ENCODE measurements around the gene KSR2. TPM values are rescaled to one million over a fixed set of nuclear protein-coding genes. Genes with fewer than 3 reads are reported as not detected.
"Not testable (repeated sequence)": the region's sequence is repeated elsewhere in the genome, so short reads cannot be mapped to it uniquely, and the experiment has no call there.

Gene KSR2
- total RNA-seq, 1 donor from 2014 or later, result not detected

- peaks cover 5% of the 10 kb centered on the region for H3K9me3 Mint-ChIP-seq (ENCODE audit: low read depth)
- no peak overlapping the region for H3K4me3 Mint-ChIP-seq (ENCODE audit: unreplicated experiment)
- no peaks in the 10 kb centered on the region for H3K4me1 Mint-ChIP-seq (ENCODE audit: low read depth)
- DNase-seq (ENCODE audit: low spot score), result no peak
- peak; percentile 77 for TF ChIP-seq CTCF (IDR thresholded peaks at IDR 0.05)
- H3K36me3 Mint-ChIP-seq (ENCODE audit: low read depth), result peaks cover 2% of the 10 kb centered on the region
- no peak overlapping the region for H3K27ac Mint-ChIP-seq (ENCODE audit: unreplicated experiment)
- H3K27me3 Mint-ChIP-seq (ENCODE audit: low read depth), result peaks cover 3% of the 10 kb centered on the region
Observed at GRCh38 chr12:117857632-117858612, 110.9 kb downstream of the KSR2 start.

GRCh38 chr12:117857139-117857538, 111.7 kb downstream of the KSR2 start:
- not testable (repeated sequence) for DNase-seq (ENCODE audit: low spot score); H3K36me3 Mint-ChIP-seq (ENCODE audit: low read depth); H3K4me1 Mint-ChIP-seq (ENCODE audit: low read depth); H3K27ac Mint-ChIP-seq (ENCODE audit: unreplicated experiment); H3K9me3 Mint-ChIP-seq (ENCODE audit: low read depth); H3K4me3 Mint-ChIP-seq (ENCODE audit: unreplicated experiment); H3K27me3 Mint-ChIP-seq (ENCODE audit: low read depth)

- Mint-ChIP-seq H3K9me3 (ENCODE audit: low read depth) (peaks cover 5% of the 10 kb centered on the region), H3K27me3 (ENCODE audit: low read depth) (peaks cover 4% of the 10 kb centered on the region), H3K36me3 (ENCODE audit: low read depth) (peaks cover 2% of the 10 kb centered on the region), H3K27ac (ENCODE audit: unreplicated experiment) (no peak overlapping the region), H3K4me1 (ENCODE audit: low read depth) (peaks cover under 1% of the 10 kb centered on the region), H3K4me3 (ENCODE audit: unreplicated experiment) (no peak overlapping the region)
- TF ChIP-seq CTCF (IDR thresholded peaks at IDR 0.05), result no peak
- DNase-seq (ENCODE audit: low spot score), result no peak
Observed at GRCh38 chr12:117855165-117855564, 113.6 kb downstream of the KSR2 start.

GRCh38 chr12:117854339-117855012, 114.3 kb downstream of the KSR2 start:
- H3K27ac Mint-ChIP-seq (ENCODE audit: unreplicated experiment), result no peak overlapping the region
- H3K4me3 Mint-ChIP-seq (ENCODE audit: unreplicated experiment), result no peak overlapping the region
- H3K36me3 Mint-ChIP-seq (ENCODE audit: low read depth), result peaks cover 2% of the 10 kb centered on the region
- H3K27me3 Mint-ChIP-seq (ENCODE audit: low read depth), result peaks cover 9% of the 10 kb centered on the region
- H3K9me3 Mint-ChIP-seq (ENCODE audit: low read depth), result peaks cover 5% of the 10 kb centered on the region
- DNase-seq (ENCODE audit: low spot score), result no peak
- peak; percentile 79 for TF ChIP-seq CTCF (IDR thresholded peaks at IDR 0.05)
- peaks cover 4% of the 10 kb centered on the region for H3K4me1 Mint-ChIP-seq (ENCODE audit: low read depth)

GRCh38 chr12:117853600-117853999, 115.2 kb downstream of the KSR2 start:
- no peak overlapping the region for H3K4me3 Mint-ChIP-seq (ENCODE audit: unreplicated experiment)
- peaks cover 16% of the 10 kb centered on the region for H3K27me3 Mint-ChIP-seq (ENCODE audit: low read depth)
- TF ChIP-seq CTCF (IDR thresholded peaks at IDR 0.05), result no peak
- H3K27ac Mint-ChIP-seq (ENCODE audit: unreplicated experiment), result no peak overlapping the region
- no peak for DNase-seq (ENCODE audit: low spot score)
- peaks cover 2% of the 10 kb centered on the region for H3K36me3 Mint-ChIP-seq (ENCODE audit: low read depth)
- peaks cover 4% of the 10 kb centered on the region for H3K4me1 Mint-ChIP-seq (ENCODE audit: low read depth)
- H3K9me3 Mint-ChIP-seq (ENCODE audit: low read depth), result peaks cover 5% of the 10 kb centered on the region
